ENCODE measurements around the gene PDAP1. TPM values are rescaled to one million over a fixed set of nuclear protein-coding genes. Genes with fewer than 3 reads are reported as not detected.
A peak's percentile ranks its signal among the peaks of the same experiment; 100 is the strongest.

The PDAP1 gene
- total RNA-seq, 1 experiment from 2014 or later, result 150 TPM

DNA sequence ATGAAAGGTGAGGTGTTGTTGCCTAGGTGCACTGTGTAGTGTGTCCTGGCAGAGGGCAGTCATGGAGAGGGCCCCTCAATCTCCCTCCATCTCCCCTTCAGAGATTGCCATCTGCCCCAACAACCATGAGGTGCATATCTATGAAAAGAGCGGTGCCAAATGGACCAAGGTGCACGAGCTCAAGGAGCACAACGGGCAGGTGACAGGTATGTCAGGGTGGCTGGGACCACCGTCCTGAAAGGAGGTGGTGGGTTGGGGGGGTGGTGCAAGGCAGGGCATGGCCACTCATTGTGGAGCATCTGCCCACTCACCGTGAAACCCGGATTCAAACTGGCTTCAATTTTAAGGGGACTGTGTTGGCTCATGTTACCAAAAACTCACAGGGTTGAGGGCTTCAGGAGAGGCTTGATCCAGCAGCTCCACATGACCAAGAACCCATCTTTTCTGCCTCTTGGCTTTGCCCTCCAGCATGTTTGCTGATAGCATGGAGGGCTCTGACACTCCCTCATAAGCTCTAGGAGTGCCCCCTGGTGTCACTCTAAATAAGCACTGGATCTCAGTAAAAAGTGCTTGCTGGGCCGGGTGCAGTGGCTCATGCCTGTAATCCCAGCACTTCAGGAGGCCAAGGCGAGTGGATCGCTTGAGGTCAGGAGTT, 21.7 kb downstream of the PDAP1 start:
- Histone ChIP-seq H2AFZ (ENCODE audit: low read length) (no peak overlapping the region), H4K20me1 (ENCODE audit: control insufficient read depth, insufficient read depth, insufficient read length) (no peaks in the 10 kb centered on the region), H2AK5ac (ENCODE audit: insufficient read length, low read length) (no peak overlapping the region), H3K18ac (ENCODE audit: insufficient read length, low read depth, low read length) (no peak overlapping the region), H3K79me2 (ENCODE audit: insufficient read depth, low read length) (no peaks in the 10 kb centered on the region), H3K9me3 (ENCODE audit: control insufficient read depth, low read depth, low read length) (no peaks in the 10 kb centered on the region), H3K23ac (ENCODE audit: insufficient read length, low read depth, low read length) (no peak overlapping the region), H2BK120ac (ENCODE audit: low read depth, low read length, poor library complexity, severe bottlenecking) (no peak overlapping the region), H4K91ac (ENCODE audit: insufficient read length, low read depth, low read length) (no peak overlapping the region), H4K5ac (ENCODE audit: insufficient read length, low read depth, low read length) (no peak overlapping the region), H3K27me3 (ENCODE audit: insufficient read depth, low read length) (no peaks in the 10 kb centered on the region), H2BK12ac (ENCODE audit: insufficient read length, low read depth, low read length) (no peak overlapping the region), H3K27ac (ENCODE audit: insufficient read length, low read depth, low read length) (no peak overlapping the region), H2BK5ac (ENCODE audit: insufficient read length, low read length) (no peak overlapping the region), H3K4me1 (ENCODE audit: insufficient read depth, low read length) (no peaks in the 10 kb centered on the region), H3T11ph (ENCODE audit: low read length) (no peak overlapping the region), H3K4me2 (ENCODE audit: insufficient read depth, insufficient read length, low read length) (no peak overlapping the region), H4K8ac (replicated peaks; ENCODE audit: insufficient read length, low read depth, low read length) (no peak overlapping the region), H3K9ac (ENCODE audit: extremely low read depth, insufficient read length, low read length) (no peak overlapping the region), H2BK20ac (ENCODE audit: low read depth, low read length, poor library complexity, severe bottlenecking) (no peak overlapping the region), H3K56ac (ENCODE audit: insufficient read length, low read depth, low read length) (no peak overlapping the region), H3K14ac (ENCODE audit: insufficient read depth, low read length) (no peak overlapping the region), H3K79me1 (ENCODE audit: insufficient read depth, low read depth, low read length, poor library complexity, severe bottlenecking) (no peaks in the 10 kb centered on the region), H3K23me2 (ENCODE audit: insufficient read length, low read depth, low read length, poor library complexity, severe bottlenecking) (peaks cover 2% of the 10 kb centered on the region), H3K4ac (ENCODE audit: low read depth, low read length) (no peak overlapping the region), H2BK15ac (ENCODE audit: low read depth, low read length) (no peak overlapping the region)
- Mint-ChIP-seq H3K4me3 (no peak overlapping the region), H3K27ac (no peak overlapping the region), H3K27me3 (ENCODE audit: low read depth) (no peaks in the 10 kb centered on the region; the same call in 1 of the 2 replicates), H3K36me3 (ENCODE audit: insufficient read depth in 1 of 3, low read depth in 3 of 3) (peaks cover 11 to 48% (median 24%) of the 10 kb centered on the region in 3 experiments; a peak in 6 of 7 replicates), H3K9me3 (no peaks in the 10 kb centered on the region; a peak in 1 of 5 replicates), H3K4me1 (no peaks in the 10 kb centered on the region; a peak in 1 of 4 replicates)
- no peak for DNase-seq
- no CpG with 5 or more reads among the region's 9 CpGs for WGBS (ENCODE audit: extremely low coverage, insufficient read length, low lambda C conversion rate)
- TF ChIP-seq, protein P1, sequence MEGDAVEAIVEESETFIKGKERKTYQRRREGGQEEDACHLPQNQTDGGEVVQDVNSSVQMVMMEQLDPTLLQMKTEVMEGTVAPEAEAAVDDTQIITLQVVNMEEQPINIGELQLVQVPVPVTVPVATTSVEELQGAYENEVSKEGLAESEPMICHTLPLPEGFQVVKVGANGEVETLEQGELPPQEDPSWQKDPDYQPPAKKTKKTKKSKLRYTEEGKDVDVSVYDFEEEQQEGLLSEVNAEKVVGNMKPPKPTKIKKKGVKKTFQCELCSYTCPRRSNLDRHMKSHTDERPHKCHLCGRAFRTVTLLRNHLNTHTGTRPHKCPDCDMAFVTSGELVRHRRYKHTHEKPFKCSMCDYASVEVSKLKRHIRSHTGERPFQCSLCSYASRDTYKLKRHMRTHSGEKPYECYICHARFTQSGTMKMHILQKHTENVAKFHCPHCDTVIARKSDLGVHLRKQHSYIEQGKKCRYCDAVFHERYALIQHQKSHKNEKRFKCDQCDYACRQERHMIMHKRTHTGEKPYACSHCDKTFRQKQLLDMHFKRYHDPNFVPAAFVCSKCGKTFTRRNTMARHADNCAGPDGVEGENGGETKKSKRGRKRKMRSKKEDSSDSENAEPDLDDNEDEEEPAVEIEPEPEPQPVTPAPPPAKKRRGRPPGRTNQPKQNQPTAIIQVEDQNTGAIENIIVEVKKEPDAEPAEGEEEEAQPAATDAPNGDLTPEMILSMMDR (conservative IDR thresholded peaks at IDR 0.05), result peak; percentile 51; the same call in 2 of the 3 replicates

Data from H9 (cell line).